Erythroblast (primary cell): Measurements from ENCODE around the gene RWDD1.

Source experiments
- GATA1 ChIP-seq: IDR thresholded peaks from 2 replicates; pipeline ENCODE4 v1.6.1; 2011; ENCODE audit warnings: low read depth, mild to moderate bottlenecking, control low read depth, low read length, moderate library complexity
- POLR2A ChIP-seq: IDR thresholded peaks from 2 replicates; pipeline ENCODE4 v1.6.1; 2011; ENCODE audit warnings: mild to moderate bottlenecking, low read length

- TF ChIP-seq GATA1 = no peak
- no peak for TF ChIP-seq POLR2A
These were observed 43.2 kb upstream of the RWDD1 start for GRCh38 chr6:116528133-116528532.
